Right lung (tissue), 5 donors: Measurements from ENCODE around the gene AFMID. TPM values are rescaled to one million over a fixed set of nuclear protein-coding genes. Genes with fewer than 3 reads are reported as not detected.
"Not testable (repeated sequence)": the region's sequence is repeated elsewhere in the genome, so short reads cannot be mapped to it uniquely, and the experiment has no call there.

ENCODE experiments used
- DNase-seq, 2 donors: peaks; one replicate each; pipeline ENCODE4 v3.0.0-alpha.2; 2013
- polyA plus RNA-seq, 5 donors: library from polyadenylated mRNA; unstranded; fragments of 120-200 nt; gene quantifications; one replicate each; pipeline versions ENCODE4 v1.2.1 to v1.2.3, GENCODE V29; 2013; ENCODE audit warnings: inconsistent platforms in 1 of 5, low replicate concordance in 1 of 5; ENCODE audit not compliant: insufficient read length in 5 of 5, insufficient read depth in 1 of 5

AFMID gene
- polyA plus RNA-seq, 5 donors: 45.4 to 55.4 (median 53.7) TPM

DNA sequence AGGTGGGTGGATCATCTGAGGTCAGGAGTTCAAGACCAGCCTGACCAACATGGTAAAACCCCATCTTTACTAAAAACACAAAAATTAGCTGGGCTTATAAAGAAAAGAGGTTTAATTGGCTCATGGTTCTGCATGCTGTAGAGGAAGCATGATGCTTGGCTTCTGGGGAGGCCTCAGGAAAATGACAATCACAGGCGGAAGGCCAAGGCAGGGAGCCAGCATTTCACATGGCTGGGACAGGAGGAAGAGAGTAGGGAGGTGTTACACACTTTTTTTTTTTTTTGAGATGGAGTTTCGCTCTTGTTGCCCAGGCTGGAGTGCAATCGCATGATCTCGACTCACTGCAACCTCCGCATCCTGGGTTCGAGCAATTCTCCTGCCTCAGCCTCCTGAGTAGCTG lies 47.9 kb downstream of the AFMID start:
- DNase-seq: not testable (repeated sequence)

DNA sequence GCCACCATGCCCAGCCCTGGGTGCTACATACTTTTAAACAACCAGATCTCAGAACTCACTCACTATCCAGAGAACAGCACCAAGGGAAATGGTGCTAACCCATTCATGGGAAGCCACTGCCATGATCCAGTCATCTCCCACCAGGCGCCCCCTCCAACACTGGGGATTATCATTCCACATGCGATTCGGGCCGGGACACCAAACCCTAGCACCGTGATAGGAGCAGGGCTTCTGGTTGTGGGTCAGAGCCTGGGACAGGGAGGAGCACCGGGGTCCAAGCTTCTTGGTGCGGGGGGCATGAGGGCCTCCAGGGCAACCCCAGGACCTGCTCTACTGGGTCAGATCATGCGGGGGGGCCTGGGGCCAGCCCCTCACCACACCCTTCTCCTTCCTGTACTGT lies 48.7 kb downstream of the AFMID start:
- no peak for DNase-seq

DNA sequence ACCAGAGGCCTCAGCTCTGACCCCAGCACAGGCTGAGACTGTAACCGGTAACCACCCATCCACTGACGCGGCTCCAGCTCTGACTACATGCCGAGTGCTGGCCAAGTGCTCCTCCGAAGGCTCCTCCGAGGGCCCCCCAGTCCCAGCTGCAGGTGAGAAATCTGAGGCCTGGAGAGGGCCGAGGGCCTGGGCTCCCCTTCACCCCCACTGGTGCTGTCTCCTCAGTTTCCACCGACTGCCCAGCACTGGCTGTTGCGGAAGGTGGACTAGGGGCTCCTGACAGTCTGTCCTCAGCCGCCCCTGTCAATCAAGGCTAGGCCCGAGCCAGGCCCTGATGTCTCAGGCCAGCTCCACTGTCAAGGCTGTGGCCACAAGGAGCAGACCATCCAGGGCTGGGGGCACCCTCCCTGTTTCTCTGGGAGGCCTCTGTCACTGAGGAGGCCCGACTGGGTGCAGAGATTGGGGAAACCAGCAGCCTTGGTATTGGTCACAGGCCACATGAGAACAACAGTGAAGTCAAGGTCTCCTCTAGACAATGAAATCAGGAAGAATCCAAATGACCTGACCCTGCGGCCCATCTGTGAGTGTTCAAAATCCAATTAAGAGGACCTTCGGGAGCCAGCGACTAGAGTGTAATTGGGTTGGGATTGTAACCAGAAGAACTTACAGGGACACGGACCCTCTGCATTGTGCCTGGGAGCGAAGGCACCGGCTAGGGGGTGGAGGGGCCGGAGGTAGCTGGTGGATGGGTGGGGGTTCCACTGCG lies 49.4 kb downstream of the AFMID start:
- no peak for DNase-seq

DNA sequence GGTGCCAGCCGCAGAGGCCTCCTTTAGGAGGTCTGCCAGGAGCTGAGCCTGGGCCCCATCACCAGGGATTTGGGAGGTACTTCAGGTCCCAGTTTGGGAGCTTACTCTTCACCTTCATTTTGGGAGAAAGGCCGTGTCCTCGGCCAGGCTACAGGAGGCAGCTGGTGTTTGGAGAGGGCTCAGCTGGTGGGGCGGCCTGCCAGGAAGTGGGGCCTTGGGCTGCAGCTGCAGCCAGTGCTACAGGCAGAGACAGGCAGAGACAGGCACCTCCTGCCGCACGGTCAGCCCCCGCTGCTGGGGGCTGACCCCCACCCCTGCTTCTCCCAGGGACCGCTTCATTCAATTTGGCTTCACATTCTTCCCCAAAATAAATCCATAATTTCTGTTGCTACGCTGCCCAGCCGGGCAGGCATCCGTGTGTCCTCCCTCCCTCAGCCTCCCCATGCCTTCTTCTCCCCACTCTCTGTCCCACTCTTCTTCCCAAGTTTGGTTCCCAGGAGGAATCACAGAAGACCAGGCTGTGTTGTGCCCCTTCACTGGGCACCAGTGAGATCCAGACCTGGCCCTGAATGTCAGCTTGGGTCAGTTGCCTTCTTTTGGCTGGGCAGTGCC lies 50.3 kb downstream of the AFMID start:
- no peak for DNase-seq

DNA sequence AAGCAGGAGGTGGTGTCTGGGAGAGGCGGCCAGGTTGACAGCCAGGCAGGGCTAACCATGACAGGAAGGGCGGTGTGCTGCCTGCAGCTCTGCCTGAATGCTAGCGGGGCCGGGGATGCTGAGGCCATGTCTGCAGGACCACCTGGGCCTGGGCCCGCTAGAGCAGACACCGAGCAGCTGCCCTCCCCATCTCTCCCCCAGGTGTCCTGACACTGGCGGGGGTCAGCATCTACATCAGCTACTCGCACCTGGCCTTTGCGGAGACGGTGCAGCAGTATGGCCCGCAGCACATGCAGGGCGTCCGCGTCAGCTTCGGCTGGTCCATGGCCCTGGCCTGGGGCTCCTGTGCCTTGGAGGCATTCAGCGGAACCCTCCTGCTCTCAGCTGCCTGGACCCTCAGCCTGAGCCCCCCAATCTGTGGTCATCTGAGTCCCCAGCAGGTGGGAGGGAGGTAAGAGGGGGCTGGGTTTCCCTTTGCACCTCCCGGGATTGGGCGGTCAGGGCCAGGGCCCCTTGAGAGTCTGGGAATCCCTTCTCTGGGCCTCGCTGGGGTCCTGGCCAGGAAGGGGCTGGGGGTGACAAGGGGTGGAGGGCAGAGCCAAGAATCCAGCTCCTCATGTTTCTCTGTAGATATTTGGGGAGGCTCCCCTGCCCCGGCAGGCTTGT lies 51.8 kb downstream of the AFMID start:
- no peak for DNase-seq

DNA sequence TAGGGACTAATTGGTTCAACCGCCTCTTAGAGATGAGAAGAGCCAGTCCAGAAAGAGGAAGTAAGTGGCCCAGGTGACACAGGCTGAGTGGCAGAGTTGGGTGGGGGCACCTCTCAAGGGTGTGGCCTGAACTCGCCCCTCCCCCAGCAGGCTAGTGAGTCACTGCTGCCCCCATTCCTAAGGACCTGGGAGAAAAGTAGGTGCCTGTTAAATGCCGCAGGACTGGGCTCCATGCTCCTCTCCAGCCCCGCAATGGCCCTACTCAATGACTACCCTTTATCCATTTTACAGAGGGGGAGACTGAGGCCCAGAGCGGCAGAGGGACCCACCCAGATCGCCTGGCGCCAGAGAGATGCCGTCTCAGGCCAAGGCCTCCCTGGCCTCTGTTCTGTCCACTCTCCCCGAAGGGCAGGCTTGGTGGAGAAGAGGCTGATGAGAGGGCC lies 52.3 kb downstream of the AFMID start:
- DNase-seq: no peak

DNA sequence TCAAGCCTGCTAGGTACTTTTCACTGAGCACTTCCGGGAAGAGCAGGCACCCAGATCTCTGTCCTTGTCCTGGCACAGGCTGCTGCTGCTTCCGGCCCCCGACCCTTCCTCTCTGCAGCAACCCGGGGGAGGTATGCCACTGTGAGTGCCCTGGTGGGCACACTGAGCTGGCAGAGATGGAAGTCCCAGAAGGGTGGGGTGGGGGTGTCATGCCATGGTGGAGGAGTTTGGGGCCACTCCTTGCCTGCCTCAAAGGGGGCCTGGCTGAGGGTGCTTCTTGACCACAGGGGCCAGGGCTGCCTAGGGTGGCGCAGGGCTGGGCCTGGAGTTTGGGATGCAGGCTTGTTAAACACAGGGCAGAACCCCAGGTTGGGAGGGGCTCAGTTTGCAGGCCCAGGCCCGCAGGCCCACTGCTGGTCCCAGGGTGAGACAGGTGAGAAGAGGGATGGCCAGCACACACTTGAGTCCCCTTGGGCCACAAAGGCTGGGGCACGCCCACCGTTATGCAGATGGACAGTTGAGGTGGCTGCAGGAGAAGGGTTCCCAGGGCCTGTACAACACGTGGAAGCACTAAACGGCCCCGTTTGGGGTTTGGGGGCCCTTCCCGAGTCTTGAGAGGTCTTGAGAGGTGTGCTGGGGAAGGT lies 53.0 kb downstream of the AFMID start:
- DNase-seq: no peak

DNA sequence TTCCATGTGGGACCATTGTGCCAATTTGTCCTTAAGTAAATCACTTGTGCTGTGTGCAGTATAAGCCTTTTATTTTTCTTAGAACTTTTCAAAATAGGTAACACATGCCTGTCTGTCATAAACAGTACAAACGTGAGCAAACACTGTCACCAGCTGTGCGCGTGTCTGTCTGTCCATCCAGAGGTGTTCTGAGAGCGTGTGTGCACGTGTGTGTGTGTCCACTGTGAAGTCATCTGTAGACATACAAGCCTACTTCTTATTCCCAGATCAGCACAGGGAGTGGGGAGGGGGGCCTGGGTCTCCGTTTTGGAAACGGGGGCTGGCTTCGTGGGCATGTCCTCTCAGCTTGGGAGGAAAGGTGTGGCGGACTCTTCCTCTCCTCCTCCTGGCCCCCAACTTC lies 53.7 kb downstream of the AFMID start:
- DNase-seq: no peak

DNA sequence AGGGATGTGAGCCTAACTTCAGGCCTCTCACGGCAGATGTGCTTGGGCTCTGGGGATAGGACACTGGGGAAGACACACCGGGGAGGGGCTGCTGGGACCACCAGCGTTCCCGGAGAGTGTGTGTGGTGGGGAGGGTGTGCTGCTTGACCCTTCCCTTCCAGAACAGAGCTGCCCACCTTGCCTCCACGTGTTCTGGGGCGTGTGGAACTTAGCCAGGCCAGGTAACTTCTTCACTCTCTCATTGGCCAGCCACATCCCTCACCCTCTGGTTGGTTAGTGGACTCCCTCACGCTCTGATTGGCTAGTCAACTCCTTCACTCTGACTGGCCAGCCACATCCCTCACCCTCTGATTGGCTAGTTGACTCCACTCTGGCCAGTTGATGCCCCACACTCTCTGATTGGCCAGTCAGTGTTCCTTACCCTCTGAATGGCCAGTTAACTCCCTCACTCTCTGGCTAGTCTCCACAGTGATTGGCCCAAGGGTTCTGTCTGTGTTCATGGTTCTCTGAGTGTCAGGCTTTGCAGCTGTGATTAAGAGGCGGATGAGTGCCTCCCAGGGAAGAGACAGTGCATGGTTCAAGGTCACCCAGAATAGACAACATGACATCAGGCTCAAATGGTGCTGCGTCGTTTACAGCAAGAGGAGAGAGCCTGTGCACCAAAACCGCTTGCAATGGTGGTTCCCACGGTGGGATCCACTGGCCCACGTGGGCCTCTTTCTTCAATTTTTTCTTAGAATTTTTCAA lies 54.3 kb downstream of the AFMID start:
- no peak for DNase-seq

DNA sequence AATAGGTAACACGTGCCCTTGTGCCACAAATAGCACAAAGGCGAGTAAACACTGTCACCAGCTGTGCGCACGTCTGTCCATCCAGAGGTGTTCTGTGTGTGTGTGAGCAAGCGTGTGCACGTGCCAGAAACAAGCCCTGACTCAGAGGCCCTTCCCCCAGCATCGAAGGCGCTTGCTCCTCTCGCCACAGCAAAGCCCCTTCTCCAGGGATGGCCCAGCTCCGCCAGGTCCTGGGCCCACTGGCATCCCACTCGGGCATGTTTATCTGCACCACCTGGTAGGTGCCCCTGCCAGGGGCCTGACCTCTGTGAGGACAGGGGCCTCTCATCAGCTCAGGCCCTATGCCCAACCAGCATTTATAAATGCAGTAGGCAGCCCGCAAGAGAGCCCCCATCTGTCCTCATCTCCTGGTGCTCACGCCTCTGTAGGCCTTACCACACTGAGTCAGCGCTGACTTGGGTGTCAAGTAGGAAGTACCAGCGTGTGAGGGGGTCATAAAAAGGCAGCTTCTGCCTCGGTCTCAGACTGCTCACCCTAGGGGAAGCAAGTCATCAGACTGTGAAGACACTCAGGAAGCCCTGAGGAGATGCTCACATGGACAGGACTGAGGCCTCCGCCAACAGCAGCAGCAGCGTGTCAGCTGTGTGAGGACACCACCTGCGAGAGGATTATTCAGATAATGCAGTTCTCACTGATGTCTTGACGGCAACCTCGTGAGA lies 55.0 kb downstream of the AFMID start:
- no peak for DNase-seq

DNA sequence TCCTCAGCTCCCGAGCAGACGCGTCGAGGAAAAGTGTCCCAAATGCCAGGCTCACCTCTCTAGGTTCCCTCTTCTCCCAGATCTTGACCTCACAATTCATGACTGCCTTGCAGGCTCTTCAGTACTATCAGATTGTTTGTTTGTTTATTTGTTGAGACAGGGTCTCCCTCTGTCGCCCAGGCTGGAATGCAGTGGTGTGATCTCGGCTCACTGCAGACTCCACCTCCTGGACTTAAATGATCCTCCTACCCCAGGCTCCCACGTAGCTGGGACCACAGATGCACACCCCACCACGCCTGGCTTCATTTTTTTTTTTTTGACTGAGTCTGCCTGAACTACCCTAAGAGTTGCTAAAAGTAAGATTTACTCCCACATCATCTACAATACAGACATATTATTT lies 60.1 kb downstream of the AFMID start:
- no peak for DNase-seq

DNA sequence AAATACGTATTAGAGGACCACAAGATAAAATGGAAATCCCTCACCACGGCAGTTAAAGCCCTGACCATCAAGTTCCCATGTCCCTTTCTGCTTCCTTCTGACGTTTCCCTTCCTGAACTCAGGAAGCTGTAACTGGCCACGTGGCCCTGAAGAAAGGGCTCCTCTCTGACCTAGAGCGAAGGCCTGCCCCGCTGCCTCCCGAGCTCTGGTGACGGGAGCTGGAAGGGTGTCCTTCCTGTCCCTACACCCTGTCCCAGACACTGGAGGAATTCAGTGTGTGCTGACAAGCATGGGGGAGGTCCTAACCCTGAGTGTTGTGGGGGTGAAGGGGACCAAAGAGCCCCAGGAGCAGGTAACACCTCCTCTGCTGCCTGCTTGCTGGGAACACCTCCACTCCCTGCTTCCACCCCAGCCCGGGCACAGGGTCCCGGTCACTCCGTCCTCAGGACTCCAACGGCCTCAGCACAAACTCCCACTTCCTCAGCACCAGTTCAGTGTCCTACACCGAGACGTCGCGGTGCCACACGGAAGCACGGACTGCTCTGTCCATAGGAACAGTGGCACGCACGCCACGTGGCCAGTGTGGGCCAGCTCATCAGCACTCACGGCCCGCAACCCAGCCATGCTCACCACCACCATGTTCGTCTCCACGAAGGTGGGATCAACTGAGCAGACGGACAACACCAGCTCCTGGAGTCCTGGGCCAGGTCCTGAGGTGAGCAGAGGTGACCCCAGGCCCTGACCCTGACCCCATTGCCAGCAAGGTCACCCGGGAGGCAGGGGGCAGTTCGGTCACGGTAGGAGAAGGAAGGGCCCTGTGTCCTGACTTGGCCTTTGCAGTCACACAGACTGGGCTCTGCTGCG lies 61.1 kb downstream of the AFMID start:
- no peak for DNase-seq

DNA sequence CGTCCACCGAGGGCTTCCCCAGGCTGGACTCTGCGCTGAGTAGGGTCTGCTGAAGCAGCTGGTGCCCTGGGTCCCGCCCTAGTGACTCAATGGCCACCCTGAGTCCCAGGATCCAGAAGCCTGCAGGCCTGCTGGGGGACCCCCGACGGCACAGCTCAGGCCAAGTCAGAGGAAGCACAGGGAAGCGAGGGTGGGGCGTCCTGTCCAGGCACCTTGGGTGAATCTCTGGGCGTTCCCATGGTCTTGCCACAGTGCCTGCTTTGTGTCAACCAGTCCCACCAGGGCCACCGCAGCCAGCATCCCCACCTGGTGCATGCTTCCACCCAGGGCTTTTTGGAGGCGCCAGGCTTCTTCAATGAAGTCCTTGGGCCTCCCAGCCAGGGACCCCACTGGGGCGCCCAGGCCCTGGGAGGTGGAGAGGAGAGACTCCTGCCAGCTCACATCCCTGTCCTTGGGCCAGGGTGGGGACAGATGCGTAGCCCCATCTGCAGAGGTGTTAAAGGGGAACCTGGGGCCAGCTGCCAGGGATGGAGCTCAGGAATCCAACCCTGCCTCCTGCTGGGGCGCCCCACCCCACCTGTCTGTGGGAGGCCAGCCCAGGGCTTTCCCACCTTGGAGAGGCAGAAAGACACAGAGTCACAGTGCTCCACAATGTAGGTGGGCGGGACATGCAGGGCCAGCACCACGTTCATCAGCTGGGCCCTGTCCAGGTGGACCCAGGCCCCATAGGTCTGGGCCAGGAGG lies 62.1 kb downstream of the AFMID start:
- no peak for DNase-seq

DNA sequence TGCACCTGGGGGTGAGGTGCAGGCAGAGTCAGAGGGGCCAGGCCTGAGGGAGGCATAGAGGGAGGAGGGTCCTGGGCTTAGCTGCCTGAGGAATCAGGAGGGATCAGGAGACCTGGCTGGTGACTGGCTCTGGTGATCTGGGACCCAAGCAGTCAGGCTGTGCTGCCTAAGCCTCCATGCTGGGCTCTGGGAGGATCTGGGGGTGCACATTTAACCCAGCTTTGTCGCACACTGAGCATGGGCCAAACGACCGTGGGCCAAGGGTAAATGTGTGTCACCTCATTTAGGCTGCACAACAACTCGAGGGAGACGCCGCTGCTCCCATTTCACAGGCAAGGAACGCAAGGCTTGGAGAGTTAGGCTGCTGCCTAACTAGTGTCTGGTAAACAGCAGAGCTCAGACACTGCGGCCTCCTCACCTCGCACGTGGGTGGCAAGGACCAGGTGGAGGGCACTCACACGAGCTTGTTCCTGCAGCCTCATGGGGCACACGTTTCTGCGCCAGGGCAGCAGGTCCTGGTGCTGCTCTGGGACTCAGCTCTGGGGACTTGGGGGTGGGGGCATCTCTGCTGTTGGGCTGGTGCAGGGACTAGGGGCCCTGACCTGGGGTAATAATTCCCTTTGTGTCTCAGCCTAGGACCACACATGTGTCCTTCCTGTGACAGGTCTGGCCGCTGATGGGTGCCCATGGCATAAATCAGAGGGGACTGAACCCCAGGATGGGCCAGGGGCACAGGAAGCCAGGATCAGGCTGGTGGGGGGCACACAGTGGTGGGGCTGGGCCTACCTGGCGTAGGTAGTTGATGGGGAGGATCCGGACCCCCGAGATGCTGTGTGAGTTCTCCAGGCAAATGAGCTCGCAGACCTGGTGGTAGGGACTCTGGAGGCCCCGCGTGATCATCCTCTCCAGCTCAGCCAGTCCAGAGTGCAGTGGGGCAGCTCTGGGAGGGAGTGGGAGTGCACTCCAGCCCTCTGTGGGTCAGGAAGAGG lies 63.0 kb downstream of the AFMID start:
- DNase-seq: no peak

DNA sequence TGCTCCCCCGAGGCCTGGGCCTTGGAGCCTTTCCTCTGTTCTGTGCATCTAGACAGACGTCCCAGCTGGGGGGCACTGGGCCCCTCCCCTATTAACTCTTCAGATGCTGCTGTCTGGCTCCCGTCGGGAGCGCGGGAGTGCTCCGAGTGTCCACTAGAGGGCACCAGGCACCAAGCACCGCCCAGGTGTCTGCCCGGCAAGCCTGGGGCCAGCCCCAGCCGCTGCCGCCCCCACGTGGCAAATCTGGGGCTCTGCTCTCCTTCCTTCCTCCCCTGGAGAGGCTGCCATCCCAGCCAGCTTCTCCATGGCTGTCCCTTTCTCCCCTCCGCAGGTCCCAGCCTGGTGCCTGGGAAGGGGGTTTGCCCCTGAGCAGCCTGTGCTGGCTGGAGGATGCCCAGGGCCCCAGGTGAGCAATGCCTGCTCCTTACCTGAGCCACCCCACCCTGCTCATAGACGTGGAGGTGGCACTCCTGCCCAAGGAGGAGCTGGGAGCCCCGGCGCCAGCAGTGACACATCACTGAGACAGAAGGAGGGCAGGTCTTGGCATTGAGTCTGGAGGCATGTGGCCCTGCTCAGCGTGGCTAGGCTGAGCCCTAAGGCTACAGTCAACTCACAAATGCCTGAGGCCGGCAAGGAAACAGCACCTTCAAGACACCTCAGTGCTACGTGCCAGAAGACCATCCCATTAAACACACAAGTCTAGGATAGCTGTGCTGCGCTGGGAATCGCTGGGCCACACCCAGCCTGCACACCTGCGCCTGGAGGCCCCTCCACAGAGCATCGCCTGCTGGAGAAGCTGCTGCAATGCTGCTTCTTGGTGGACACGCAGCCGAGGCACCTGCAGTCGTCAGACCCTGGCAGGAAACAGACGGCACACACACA lies 64.0 kb downstream of the AFMID start:
- peak; percentile 73 to 75 for DNase-seq

DNA sequence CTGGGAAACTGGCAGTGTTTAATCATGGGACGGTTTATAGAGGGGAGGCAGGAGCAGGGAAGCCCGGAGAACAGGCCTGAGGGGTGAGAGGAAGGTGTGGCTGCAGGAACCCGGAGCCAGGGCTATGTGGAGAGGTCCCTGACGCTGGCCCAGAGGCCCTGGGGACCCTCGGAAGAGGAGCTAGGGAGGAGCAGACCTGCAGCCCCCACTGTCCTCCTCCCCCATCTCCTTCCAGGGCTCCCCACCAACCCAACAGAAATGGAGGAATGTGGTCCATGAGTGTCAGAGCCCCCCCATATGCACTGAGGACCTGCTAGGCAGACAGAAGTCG lies 64.6 kb downstream of the AFMID start:
- no peak for DNase-seq

DNA sequence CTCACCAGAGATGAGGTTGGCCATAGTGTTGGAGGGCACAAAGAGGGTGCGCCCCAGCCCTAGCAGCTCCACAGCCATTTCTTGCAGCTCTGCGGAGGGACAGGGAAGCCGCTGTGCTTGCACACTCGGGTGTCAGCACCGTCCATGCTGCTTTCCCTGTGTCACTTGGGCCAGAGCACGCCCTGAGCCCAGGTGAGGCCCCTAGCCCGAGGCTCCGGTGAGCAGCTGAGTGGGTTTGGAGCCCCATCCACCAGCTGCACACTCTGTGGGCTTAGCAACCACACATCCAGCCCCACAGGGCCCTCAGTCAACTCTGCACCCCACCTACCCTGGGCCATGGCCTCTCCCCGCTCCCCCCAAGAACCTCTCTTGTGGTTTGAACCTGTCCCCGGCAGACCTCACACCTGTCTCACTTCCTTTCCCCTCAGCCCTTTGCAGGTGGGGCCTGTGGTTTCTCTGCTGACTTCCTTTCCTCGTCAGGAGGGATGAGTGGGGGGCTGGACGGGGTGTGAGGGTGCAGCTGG lies 65.0 kb downstream of the AFMID start:
- DNase-seq: no peak
